OCI-LY1 (cell line): ENCODE results near the gene LDLRAD4.

Source experiments
- H2AFZ ChIP-seq: fragments of 200-600 bp; sonication (generic), shearing (Covaris generic); 2 replicates; pipeline ENCODE4 v1.6.0; 2014; ENCODE audit warnings: antibody characterized with exemption, mild to moderate bottlenecking, low read length
- H3F3A ChIP-seq: fragments of 200-600 bp; sonication (generic), shearing (Covaris generic); 2 replicates; pipeline ENCODE4 v1.6.0; 2014; ENCODE audit warnings: mild to moderate bottlenecking, antibody characterized with exemption, low read length, moderate library complexity; ENCODE audit not compliant: insufficient read depth
- H3K27ac ChIP-seq: fragments of 200-600 bp; sonication (generic); 2 replicates; pipeline ENCODE4 v1.5.1; 2014; ENCODE audit warnings: low read length, mixed run types, mild to moderate bottlenecking, low read depth; ENCODE audit not compliant: poor library complexity, severe bottlenecking
- H3K27me3 ChIP-seq: fragments of 200-600 bp; sonication (generic); 2 replicates; pipeline ENCODE4 v1.6.0; 2014; ENCODE audit warnings: antibody characterized with exemption, mild to moderate bottlenecking, low read length, moderate library complexity; ENCODE audit not compliant: insufficient read depth
- H3K36me3 ChIP-seq: fragments of 200-600 bp; sonication (generic); 2 replicates; pipeline ENCODE4 v1.6.1; 2014; ENCODE audit warnings: mild to moderate bottlenecking, antibody characterized with exemption, low read length, moderate library complexity, mixed read lengths; ENCODE audit not compliant: insufficient read depth
- H3K4me1 ChIP-seq: fragments of 200-600 bp; sonication (generic); 2 replicates; pipeline ENCODE4 v1.5.1; 2014; ENCODE audit warnings: mild to moderate bottlenecking, low read length, moderate library complexity; ENCODE audit not compliant: insufficient read depth, severe bottlenecking
- H3K4me2 ChIP-seq: fragments of 200-600 bp; sonication (generic), shearing (Covaris generic); 2 replicates; pipeline ENCODE4 v1.6.1; 2014; ENCODE audit warnings: low read length
- H3K4me3 ChIP-seq: fragments of 200-600 bp; sonication (generic); 2 replicates; pipeline ENCODE4 v1.5.1; 2014; ENCODE audit warnings: low read length, low read depth, mild to moderate bottlenecking, mixed read lengths; ENCODE audit not compliant: poor library complexity, severe bottlenecking
- H3K79me2 ChIP-seq: fragments of 200-600 bp; shearing (Covaris generic); 2 replicates; pipeline ENCODE4 v1.6.1; 2016; ENCODE audit warnings: mixed run types, low read length, mixed read lengths; ENCODE audit not compliant: insufficient read depth
- H3K9ac ChIP-seq: fragments of 200-600 bp; sonication (generic), shearing (Covaris generic); 2 replicates; pipeline ENCODE4 v1.6.1; 2014; ENCODE audit warnings: mild to moderate bottlenecking, low read length, mixed read lengths
- H3K9me2 ChIP-seq: fragments of 200-600 bp; sonication (generic), shearing (Covaris generic); 2 replicates; pipeline ENCODE4 v1.6.1; 2014; ENCODE audit warnings: low read depth, mild to moderate bottlenecking, low read length, mixed read lengths
- H3K9me3 ChIP-seq: fragments of 200-600 bp; shearing (Covaris generic); 2 replicates; pipeline ENCODE4 v1.6.1; 2014; ENCODE audit warnings: low read length, mixed read lengths
- H4K20me1 ChIP-seq: fragments of 200-600 bp; sonication (generic), shearing (Covaris generic); 2 replicates; pipeline ENCODE4 v1.6.0; 2016; ENCODE audit warnings: mild to moderate bottlenecking, low read length; ENCODE audit not compliant: insufficient read depth
- EZH2 ChIP-seq: fragments of 200-600 bp; sonication (generic), shearing (Covaris generic); IDR thresholded peaks from 2 replicates; pipeline ENCODE4 v1.8.0; 2017; ENCODE audit warnings: borderline replicate concordance, mixed run types, mild to moderate bottlenecking, antibody characterized with exemption, low read length, moderate library complexity, mixed read lengths
- TF ChIP-seq, protein P1 (sequence below): fragments of 200-600 bp; sonication (generic), shearing (Covaris generic); IDR thresholded peaks from 2 replicates; pipeline ENCODE4 v1.5.1; 2017; ENCODE audit warnings: mild to moderate bottlenecking, antibody characterized with exemption, low read length, moderate library complexity, mixed read lengths

LDLRAD4 gene

DNA sequence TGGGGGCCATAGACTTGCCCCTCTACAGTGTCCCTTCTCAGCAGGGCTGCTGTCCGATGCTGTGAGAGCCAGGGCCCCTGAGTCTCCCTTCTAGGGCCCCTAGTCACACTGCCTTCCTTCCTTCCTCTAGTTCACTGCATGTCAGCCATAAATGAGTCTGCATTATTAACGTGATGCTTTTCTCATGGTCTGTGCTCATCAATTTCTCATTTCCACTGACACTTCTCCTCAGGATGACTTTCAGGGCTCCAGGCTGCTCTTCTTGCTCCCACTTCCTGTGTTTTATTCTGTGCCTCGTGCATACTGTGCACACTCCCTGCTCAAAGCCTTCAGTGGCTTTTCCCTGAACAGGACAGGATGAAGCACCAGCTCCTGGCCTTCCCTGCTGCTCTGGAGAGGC, 361.3 kb downstream of the LDLRAD4 start:
- H3K4me1 ChIP-seq = peaks cover 51% of the 10 kb centered on the region
- H4K20me1 ChIP-seq = no peaks in the 10 kb centered on the region
- no peaks in the 10 kb centered on the region for H3K27me3 ChIP-seq
- no peak overlapping the region for H3K9ac ChIP-seq
- no peaks in the 10 kb centered on the region for H3F3A ChIP-seq
- no peak overlapping the region for H2AFZ ChIP-seq
- H3K4me3 ChIP-seq = no peak overlapping the region
- no peak overlapping the region for H3K4me2 ChIP-seq
- no peaks in the 10 kb centered on the region for H3K9me3 ChIP-seq
- no peaks in the 10 kb centered on the region for H3K36me3 ChIP-seq
- H3K79me2 ChIP-seq = no peaks in the 10 kb centered on the region
- H3K27ac ChIP-seq = no peak overlapping the region
- H3K9me2 ChIP-seq = no peaks in the 10 kb centered on the region
- TF ChIP-seq EZH2 = no peak
- TF ChIP-seq, protein P1, sequence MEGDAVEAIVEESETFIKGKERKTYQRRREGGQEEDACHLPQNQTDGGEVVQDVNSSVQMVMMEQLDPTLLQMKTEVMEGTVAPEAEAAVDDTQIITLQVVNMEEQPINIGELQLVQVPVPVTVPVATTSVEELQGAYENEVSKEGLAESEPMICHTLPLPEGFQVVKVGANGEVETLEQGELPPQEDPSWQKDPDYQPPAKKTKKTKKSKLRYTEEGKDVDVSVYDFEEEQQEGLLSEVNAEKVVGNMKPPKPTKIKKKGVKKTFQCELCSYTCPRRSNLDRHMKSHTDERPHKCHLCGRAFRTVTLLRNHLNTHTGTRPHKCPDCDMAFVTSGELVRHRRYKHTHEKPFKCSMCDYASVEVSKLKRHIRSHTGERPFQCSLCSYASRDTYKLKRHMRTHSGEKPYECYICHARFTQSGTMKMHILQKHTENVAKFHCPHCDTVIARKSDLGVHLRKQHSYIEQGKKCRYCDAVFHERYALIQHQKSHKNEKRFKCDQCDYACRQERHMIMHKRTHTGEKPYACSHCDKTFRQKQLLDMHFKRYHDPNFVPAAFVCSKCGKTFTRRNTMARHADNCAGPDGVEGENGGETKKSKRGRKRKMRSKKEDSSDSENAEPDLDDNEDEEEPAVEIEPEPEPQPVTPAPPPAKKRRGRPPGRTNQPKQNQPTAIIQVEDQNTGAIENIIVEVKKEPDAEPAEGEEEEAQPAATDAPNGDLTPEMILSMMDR = no peak

DNA sequence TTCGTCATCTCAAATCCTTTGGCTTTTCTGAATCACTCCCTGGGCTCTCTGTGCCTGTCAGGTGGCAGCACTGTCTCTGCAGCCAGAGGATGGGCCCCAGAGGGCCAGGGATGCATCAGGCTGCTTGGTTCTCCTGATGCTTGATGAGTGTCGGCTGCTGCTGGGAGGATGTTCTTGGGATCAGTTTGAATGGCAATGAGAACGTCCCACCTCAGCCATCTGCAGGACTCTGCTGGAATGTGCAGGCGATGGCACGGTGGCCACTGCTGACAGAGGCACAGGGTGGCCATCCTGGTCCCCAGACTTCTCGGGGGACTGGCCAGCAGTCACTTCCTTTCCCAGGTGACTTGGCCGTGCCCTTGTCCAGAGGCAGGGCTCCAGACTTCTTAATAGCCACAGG, 361.8 kb downstream of the LDLRAD4 start:
- H2AFZ ChIP-seq = no peak overlapping the region
- H3K27me3 ChIP-seq = no peaks in the 10 kb centered on the region
- no peaks in the 10 kb centered on the region for H3K9me2 ChIP-seq
- H3K9ac ChIP-seq = no peak overlapping the region
- H3K36me3 ChIP-seq = no peaks in the 10 kb centered on the region
- no peaks in the 10 kb centered on the region for H3K79me2 ChIP-seq
- H3F3A ChIP-seq = no peaks in the 10 kb centered on the region
- H3K4me1 ChIP-seq = peaks cover 56% of the 10 kb centered on the region
- H3K4me2 ChIP-seq = no peak overlapping the region
- no peaks in the 10 kb centered on the region for H4K20me1 ChIP-seq
- H3K9me3 ChIP-seq = no peaks in the 10 kb centered on the region
- TF ChIP-seq, protein P1 = no peak
- no peak for TF ChIP-seq EZH2
- no peak overlapping the region for H3K4me3 ChIP-seq
- no peak overlapping the region for H3K27ac ChIP-seq

DNA sequence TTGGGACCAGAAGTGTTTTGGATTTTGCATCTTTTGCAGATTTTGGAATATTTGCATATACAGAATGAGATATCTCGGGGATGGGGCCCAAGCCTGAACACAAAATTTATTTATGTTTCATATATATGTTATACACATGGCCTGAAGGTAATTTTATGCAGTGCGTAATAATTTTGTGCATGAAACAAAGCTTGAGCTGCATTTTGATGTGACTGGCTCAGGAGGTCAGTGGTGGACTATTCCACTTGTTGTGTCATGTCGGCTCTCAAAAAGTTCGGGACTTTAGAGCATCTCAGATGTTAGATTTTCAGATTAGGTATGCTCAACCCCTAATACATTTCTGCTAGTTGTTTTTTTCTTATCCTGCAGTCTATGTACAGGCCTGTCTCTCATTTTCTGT, 362.4 kb downstream of the LDLRAD4 start:
- Histone ChIP-seq H3F3A (no peaks in the 10 kb centered on the region), H2AFZ (no peak overlapping the region), H3K36me3 (no peaks in the 10 kb centered on the region), H3K4me1 (peaks cover 62% of the 10 kb centered on the region), H4K20me1 (no peaks in the 10 kb centered on the region), H3K79me2 (no peaks in the 10 kb centered on the region), H3K27ac (peak overlapping the region; percentile 15), H3K9me3 (no peaks in the 10 kb centered on the region), H3K4me2 (no peak overlapping the region), H3K4me3 (no peak overlapping the region), H3K27me3 (no peaks in the 10 kb centered on the region), H3K9ac (no peak overlapping the region), H3K9me2 (no peaks in the 10 kb centered on the region)
- TF ChIP-seq EZH2 = no peak
- TF ChIP-seq, protein P1 = no peak
